ENCODE measurements around the gene GLCCI1. TPM values are rescaled to one million over a fixed set of nuclear protein-coding genes. Genes with fewer than 3 reads are reported as not detected.
A peak's percentile ranks its signal among the peaks of the same experiment; 100 is the strongest.

GLCCI1 gene
- total RNA-seq, 1 donor from 2014 or later, result 12.3 TPM

DNA sequence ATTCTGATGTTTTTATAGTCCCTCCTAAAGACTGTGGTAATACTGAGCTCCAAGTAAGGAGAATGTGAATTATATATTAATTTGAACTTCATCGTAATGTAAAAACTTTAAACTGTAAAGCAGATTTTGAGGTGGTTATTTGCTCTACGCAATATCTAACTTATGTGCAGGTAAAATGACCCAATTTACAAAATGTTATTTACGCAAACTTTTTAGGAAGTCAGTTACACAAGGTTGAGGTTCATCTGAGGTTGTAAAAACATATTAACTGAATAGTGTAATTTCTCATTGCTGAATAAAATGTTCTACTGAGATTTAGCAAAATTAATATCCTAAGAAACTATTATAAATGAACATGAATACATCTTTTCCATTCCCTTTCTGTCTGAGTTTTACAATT, 15.8 kb downstream of the GLCCI1 start:
- DNase-seq (ENCODE audit: extremely low spot score, unreplicated experiment), result no peak
- peaks cover 25% of the 10 kb centered on the region for H3K4me1 Mint-ChIP-seq (ENCODE audit: unreplicated experiment)
- no peak overlapping the region for H3K4me3 Mint-ChIP-seq (ENCODE audit: unreplicated experiment)
- no peaks in the 10 kb centered on the region for H3K9me3 Mint-ChIP-seq (ENCODE audit: unreplicated experiment)
- no peaks in the 10 kb centered on the region for H3K36me3 Mint-ChIP-seq (ENCODE audit: unreplicated experiment)
- TF ChIP-seq, protein P1, sequence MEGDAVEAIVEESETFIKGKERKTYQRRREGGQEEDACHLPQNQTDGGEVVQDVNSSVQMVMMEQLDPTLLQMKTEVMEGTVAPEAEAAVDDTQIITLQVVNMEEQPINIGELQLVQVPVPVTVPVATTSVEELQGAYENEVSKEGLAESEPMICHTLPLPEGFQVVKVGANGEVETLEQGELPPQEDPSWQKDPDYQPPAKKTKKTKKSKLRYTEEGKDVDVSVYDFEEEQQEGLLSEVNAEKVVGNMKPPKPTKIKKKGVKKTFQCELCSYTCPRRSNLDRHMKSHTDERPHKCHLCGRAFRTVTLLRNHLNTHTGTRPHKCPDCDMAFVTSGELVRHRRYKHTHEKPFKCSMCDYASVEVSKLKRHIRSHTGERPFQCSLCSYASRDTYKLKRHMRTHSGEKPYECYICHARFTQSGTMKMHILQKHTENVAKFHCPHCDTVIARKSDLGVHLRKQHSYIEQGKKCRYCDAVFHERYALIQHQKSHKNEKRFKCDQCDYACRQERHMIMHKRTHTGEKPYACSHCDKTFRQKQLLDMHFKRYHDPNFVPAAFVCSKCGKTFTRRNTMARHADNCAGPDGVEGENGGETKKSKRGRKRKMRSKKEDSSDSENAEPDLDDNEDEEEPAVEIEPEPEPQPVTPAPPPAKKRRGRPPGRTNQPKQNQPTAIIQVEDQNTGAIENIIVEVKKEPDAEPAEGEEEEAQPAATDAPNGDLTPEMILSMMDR (IDR thresholded peaks at IDR 0.05), result no peak
- no peak overlapping the region for H3K27ac Mint-ChIP-seq (ENCODE audit: unreplicated experiment)
- H3K27me3 Mint-ChIP-seq (ENCODE audit: unreplicated experiment), result no peaks in the 10 kb centered on the region

DNA sequence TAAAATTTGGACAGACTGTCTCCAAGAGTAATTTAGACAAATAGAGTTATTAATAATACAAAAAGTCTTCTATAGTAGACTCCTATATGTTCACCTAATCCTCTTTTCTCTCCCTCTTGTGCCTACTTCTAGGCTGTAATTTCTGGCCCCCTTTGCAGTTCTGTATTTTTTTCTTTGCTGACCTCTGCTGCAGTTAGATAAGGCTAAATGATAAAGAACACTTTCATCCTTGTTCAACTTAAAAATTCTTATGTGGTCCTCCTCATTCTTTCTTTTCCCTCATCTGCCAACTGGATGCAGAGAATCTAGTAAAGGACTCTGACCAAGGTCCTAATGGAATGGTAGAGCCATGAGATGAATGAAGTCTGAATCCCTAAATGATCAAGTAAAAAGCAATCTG, 20.1 kb downstream of the GLCCI1 start:
- Mint-ChIP-seq H3K9me3 (ENCODE audit: unreplicated experiment) (peaks cover 15% of the 10 kb centered on the region), H3K4me1 (ENCODE audit: unreplicated experiment) (peaks cover 36% of the 10 kb centered on the region), H3K27ac (ENCODE audit: unreplicated experiment) (no peak overlapping the region), H3K36me3 (ENCODE audit: unreplicated experiment) (peaks cover 11% of the 10 kb centered on the region), H3K27me3 (ENCODE audit: unreplicated experiment) (no peaks in the 10 kb centered on the region), H3K4me3 (ENCODE audit: unreplicated experiment) (no peak overlapping the region)
- DNase-seq (ENCODE audit: extremely low spot score, unreplicated experiment), result no peak
- TF ChIP-seq, protein P1 (IDR thresholded peaks at IDR 0.05), result no peak

DNA sequence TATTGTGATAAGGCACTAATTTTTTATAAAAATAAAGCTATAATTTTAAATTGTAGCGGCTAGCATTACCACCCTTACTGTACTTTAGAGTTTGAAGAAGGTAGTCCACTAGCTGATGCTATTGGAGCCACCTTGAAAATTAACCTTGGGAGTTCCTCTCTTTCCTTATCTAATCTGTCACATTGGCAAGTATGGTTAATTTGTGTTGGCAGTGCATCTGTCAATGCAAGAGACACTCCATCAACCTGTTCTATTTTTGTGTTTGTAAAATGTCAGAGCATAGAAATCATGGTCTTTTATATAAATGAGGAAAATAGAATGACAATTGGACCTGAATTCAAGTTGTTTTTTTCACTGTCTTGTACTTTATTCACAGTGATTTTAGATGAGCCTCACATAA, 20.5 kb downstream of the GLCCI1 start:
- Mint-ChIP-seq H3K4me3 (ENCODE audit: unreplicated experiment) (peak overlapping the region; percentile 62), H3K27ac (ENCODE audit: unreplicated experiment) (peak overlapping the region; percentile 75), H3K9me3 (ENCODE audit: unreplicated experiment) (peaks cover 15% of the 10 kb centered on the region), H3K27me3 (ENCODE audit: unreplicated experiment) (no peaks in the 10 kb centered on the region), H3K36me3 (ENCODE audit: unreplicated experiment) (peaks cover 11% of the 10 kb centered on the region), H3K4me1 (ENCODE audit: unreplicated experiment) (peaks cover 34% of the 10 kb centered on the region)
- DNase-seq (ENCODE audit: extremely low spot score, unreplicated experiment), result no peak
- TF ChIP-seq, protein P1 (IDR thresholded peaks at IDR 0.05), result no peak

DNA sequence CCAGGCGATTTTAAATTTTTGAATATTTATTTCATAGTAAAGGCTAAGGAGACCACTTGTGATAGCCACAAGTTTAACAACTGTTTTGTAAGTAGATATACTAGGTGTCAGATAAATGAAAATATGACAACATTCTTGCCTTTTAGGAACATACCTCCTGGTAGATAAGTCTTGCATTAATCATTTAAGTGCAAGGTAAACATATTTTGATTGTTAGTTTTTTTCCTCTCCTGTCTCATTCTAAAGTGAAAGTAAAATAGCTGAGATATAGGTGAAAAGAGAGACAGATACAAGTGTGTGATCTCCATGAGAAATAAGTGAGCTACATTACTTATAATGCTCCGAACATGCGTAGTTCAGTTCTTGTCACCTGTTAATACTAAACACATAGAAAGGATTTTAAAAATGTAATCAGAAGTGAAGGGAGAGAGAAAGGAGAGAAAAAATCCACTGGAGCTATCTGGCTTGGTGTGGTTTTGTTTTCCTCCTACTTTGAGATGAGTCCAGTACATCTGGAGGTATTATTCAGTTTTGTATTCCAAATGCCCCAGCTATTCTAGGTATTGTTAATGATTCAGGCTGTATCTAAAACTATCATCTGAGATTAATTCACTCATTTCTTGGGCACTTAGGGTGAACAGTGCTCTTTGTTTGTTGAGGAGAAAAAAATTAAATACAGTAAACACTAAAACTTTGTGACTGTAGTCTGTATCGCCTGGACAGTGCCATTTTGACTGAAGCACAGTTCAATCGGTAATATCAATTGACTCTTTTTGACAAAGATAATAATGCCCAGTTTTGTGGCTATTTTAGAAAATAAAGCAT, 21.2 kb downstream of the GLCCI1 start:
- TF ChIP-seq, protein P1 (IDR thresholded peaks at IDR 0.05), result no peak
- H3K27ac Mint-ChIP-seq (ENCODE audit: unreplicated experiment), result peak overlapping the region; percentile 75

DNA sequence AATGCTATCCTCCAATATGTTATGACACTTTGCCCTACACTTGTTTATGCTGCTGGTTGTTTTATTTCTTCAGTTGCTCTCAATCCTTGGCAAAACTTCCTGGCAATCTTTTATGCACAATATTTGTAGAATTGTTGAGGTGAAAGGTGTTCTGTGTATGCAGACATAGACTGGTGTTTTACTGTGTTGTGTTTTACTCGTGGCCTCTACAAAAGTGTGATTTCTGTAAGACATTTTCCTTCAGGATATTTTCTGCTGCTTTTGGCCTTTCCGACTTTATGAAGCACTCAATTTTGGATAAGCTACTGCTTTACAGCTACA, 21.8 kb downstream of the GLCCI1 start:
- peaks cover 11% of the 10 kb centered on the region for H3K36me3 Mint-ChIP-seq (ENCODE audit: unreplicated experiment)
- no peak for DNase-seq (ENCODE audit: extremely low spot score, unreplicated experiment)
- TF ChIP-seq, protein P1 (IDR thresholded peaks at IDR 0.05), result no peak
- no peak overlapping the region for H3K4me3 Mint-ChIP-seq (ENCODE audit: unreplicated experiment)
- H3K27me3 Mint-ChIP-seq (ENCODE audit: unreplicated experiment), result no peaks in the 10 kb centered on the region
- peaks cover 21% of the 10 kb centered on the region for H3K9me3 Mint-ChIP-seq (ENCODE audit: unreplicated experiment)
- H3K4me1 Mint-ChIP-seq (ENCODE audit: unreplicated experiment), result peaks cover 22% of the 10 kb centered on the region
- H3K27ac Mint-ChIP-seq (ENCODE audit: unreplicated experiment), result peak overlapping the region; percentile 5

More for the DNA sequence above, 21.2 kb downstream of the GLCCI1 start:
- DNase-seq (ENCODE audit: extremely low spot score, unreplicated experiment), result no peak
- H3K4me1 Mint-ChIP-seq (ENCODE audit: unreplicated experiment), result peaks cover 28% of the 10 kb centered on the region
- no peaks in the 10 kb centered on the region for H3K27me3 Mint-ChIP-seq (ENCODE audit: unreplicated experiment)
- H3K4me3 Mint-ChIP-seq (ENCODE audit: unreplicated experiment), result peak overlapping the region; percentile 62
- H3K9me3 Mint-ChIP-seq (ENCODE audit: unreplicated experiment), result peaks cover 17% of the 10 kb centered on the region
- H3K36me3 Mint-ChIP-seq (ENCODE audit: unreplicated experiment), result peaks cover 11% of the 10 kb centered on the region

All from osteocyte (in vitro differentiated cells).